ENCODE results near the gene GSTT2B. TPM values are rescaled to one million over a fixed set of nuclear protein-coding genes. Genes with fewer than 3 reads are reported as not detected.
"Not testable (repeated sequence)": the region's sequence is repeated elsewhere in the genome, so short reads cannot be mapped to it uniquely, and the experiment has no call there.

The GSTT2B gene
- total RNA-seq, 1 donor from 2014 or later = not detected

DNA sequence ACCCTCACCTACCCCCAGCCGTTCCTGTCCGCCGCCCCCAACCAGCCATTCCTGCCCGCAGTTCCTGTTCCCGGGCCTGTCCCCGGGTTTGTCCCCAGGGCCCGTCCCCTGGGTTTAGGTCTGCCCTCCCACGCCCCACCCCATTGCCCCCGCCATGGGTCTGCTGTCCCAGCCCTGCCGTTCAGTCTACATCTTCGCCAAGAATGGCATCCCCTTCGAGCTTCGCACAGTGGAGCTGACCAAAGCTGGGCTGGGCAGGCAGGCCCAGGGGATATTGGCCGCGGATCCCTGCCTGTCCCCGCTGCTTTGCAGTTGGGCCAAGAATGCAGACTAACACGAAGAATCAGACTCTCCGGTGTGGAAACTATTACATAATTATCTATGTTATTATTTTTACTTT is 11.2 kb downstream of the GSTT2B start:
- intact Hi-C loops (cut with micrococcal nuclease) = loop anchor here (10.0 kb wide), 2 partner anchors 45 to 85 kb away; no protein-coding TSS in a partner anchor

- intact Hi-C loops (cut with micrococcal nuclease) = loop anchor here (10.0 kb wide), 1 partner anchor 47 kb away; no protein-coding TSS in a partner anchor
Measured at GRCh38 chr22:23947391-23947790, 13.6 kb downstream of the GSTT2B start.

DNA sequence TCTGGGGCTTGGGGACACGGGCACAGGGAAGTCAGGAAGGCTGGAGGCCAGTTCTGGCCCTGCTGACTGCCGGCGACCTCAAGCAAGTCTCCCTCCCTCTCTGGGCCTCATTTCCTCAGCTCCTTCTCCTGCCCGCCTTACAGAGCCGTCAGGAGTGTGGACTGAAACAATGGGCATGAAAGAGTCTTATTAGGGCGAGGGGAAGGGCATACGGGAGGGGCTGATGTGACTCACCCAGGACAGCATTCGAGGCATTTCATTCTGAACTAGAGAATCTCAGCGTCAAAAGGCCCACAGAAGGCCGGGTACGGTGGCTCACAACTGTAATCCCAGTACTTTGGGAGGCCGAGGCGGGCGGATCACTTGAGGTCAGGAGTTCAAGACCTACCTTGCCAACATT is 20.8 kb downstream of the GSTT2B start:
- intact Hi-C loops (cut with micrococcal nuclease) = loop anchor here (10.0 kb wide), 1 partner anchor 55 kb away; no protein-coding TSS in a partner anchor

GRCh38 chr22:23939017-23939357 is 22.0 kb downstream of the GSTT2B start:
- intact Hi-C loops (cut with micrococcal nuclease) = no loop called here

DNA sequence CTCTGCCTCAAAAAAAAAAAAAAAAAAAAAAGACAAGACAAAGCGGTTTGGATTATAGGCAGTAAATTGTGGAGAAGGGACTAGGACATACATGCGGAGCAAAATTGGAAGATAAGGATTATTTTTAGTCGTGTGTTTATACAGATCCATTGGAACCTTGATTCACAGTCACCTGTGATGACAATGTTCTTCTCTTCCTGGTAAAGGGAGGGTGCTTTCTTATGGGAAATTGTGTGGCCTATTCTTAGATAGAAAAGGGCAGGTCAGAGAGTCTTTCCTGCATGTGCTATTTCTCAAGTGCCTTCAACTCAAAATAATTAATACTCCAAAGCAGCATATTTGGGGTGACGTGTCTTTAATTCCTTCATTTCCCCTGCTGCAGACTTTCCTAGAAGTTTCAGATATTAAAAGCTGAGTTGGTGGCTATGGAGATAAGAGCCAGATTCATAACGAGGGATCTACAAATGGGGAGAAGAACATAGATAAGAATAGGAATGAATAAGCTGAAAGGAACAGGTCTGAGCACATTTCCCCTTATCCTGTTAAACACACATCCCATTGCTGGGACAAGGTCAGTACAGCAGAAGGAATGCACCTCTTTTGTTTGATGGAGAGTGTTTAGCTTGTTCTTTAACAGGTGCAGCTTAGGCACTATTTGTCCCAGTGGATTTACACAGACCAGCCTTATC is 22.5 kb downstream of the GSTT2B start:
- intact Hi-C loops (cut with micrococcal nuclease) = no loop called here

DNA sequence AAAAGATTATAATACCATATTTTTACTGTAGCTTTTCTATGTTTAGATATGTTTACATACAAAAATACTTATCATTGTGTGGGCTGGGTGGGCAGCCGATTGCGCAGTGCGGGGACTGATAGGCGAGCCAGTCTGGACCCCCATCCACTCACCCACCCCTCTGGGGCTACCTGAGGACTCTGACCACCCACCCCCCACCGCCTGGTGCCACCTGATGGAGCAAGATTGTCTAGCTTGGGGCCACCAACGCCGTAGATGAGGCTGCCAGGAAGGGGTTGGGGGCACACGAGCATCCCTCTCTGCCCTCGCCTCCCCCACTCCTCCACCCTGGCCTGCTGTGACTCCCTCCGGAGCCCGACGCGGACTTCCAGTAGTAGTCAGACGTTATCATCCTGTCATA is 34.4 kb downstream of the GSTT2B start:
- intact Hi-C loops (cut with micrococcal nuclease) = no loop called here

DNA sequence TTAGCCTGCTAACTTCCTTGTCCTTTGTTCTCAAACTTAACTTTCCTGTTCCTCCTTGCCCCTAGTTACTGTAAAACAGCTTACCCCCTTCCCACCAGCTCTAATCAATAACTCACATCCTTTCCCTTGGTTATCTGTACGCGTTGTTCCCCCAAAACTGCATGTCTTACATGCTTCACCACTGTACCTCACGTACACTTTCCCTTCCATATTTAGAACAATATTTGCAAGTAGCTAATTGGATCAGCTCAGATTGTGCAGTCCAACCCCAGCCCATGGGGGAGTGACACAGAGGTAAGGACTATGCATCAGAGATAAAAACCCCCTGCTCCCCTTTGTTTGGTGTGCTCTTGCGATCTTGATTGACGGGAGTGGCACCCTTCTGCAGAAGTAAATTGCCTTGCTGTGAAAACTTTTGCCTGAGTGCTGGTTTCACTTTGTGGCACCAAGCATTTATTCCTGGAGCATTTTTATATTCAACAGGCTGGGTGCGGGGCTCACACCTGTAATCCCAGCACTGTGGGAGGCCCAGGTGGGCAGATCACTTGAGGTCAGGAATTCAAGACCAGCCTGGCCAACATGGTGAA is 35.9 kb downstream of the GSTT2B start:
- intact Hi-C loops (cut with micrococcal nuclease) = no loop called here

DNA sequence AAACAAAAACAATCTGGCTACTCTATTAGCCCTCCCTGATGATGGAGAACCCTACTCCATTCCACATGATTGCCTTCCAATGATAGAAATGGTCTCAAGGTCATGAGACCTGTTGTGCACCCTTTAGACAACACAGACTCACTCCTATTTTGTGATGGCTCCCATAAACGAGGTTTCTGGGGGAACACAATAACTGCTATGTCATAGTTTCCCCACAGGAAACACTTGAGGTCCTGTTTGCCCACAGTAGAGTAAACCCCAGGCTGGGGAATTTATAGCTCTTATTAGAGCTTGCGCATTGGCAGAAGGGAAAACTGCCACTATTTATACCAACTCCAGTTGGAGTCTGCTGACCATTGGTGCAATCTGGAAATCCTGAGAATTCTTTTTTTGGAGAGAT is 38.1 kb downstream of the GSTT2B start:
- intact Hi-C loops (cut with micrococcal nuclease) = no loop called here

- intact Hi-C loops (cut with micrococcal nuclease) = not testable (repeated sequence)
Measured at GRCh38 chr22:23921586-23922201, 39.3 kb downstream of the GSTT2B start.

DNA sequence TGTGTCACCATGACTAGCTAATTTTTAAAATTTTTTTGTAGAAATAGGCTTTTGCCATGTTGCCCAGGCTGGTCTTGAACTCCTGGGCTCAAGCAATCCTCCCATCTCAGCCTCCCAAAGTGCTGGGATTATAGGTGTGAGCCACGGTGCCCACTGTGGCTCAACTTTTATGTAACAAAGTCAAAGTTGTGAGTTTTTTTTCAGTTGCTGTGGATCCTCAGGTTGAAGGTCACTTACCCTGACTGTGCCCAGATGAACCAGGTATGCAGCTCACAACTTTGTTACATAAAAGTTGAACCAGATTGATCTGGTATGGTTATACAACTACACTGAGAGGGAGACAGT is 40.8 kb downstream of the GSTT2B start:
- intact Hi-C loops (cut with micrococcal nuclease) = not testable (repeated sequence)

GRCh38 chr22:23915290-23915689 is 45.7 kb downstream of the GSTT2B start:
- intact Hi-C loops (cut with micrococcal nuclease) = no loop called here

DNA sequence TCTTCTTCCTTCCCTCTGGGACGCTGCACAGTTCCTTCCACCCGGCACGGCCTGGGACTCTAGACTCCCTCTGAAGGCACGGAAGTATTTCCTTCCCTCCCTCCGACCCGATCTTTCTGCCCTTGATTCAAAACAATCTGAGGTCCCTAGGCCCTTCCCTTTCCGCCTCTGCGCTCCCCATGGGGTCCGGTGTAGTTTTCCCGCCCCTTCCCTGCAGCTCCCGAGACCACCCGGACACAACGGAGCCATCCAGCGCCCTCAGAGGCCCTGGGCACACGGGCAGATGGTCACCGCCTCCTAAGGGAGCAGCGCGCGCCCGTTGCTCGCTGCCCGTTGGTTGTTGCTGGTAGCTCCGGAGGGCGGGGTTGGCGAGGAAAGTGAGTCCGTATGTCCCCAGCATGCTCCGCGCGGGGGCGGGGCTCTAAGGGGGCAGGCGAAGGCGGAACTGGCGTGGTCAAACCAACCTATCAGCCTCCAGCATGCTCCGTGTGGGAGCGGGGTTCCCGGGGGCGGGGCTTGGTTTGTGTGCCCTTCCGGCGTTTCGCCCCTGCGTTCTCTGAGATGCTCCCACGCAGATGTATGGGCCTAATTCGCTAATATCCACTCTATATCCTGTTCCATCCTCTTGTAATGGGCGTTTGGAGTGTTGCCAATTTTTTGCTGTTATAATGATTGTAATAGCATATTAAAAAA is 47.2 kb downstream of the GSTT2B start:
- intact Hi-C loops (cut with micrococcal nuclease) = loop anchor here (1.0 to 5.0 kb wide), 3 partner anchors 20 to 197 kb away; partner anchors contain the start of genes MIF and SLC2A11

- intact Hi-C loops (cut with micrococcal nuclease) = loop anchor here (5.0 kb wide), 1 partner anchor 56 kb away; the partner anchor contains the start of gene SLC2A11
Measured at GRCh38 chr22:23913306-23913660, 47.7 kb downstream of the GSTT2B start.

DNA sequence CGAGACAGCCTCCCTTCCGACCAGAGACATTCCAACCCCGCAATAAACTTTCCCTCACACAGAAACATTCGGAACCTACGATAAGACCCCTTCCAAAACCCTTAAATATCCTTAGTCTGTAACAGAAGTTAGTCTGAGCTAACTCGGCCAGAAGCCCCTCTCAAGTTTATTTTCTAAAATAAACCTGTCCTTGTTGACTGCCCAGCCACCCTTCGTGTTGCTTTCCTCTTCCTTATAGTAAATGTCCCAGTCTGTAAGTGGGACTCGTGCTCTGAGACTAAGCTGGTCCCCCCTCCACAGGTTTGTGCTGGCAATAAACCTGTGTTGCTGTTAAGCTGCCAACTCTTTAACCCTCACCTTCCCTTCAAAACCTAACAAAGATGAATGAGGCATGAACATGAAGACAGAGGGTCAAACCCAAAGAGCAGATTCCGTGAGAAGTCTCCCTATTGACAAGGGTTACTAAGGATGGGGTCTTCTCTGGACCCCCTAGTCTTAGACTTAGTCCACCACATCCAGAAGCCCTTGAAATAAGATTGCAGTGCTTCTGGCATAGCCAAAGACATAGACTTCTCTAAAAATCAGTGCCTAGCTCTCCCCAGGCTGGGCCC is 48.6 kb downstream of the GSTT2B start:
- intact Hi-C loops (cut with micrococcal nuclease) = loop anchor here (5.0 kb wide), 1 partner anchor 55 kb away; the partner anchor contains the start of gene SLC2A11

- intact Hi-C loops (cut with micrococcal nuclease) = loop anchor here (5.0 kb wide), 1 partner anchor 54 kb away; the partner anchor contains the start of gene SLC2A11
Measured at GRCh38 chr22:23911318-23911980, 49.5 kb downstream of the GSTT2B start.

GRCh38 chr22:23910496-23911190 is 50.4 kb downstream of the GSTT2B start:
- intact Hi-C loops (cut with micrococcal nuclease) = loop anchor here (5.0 kb wide), 1 partner anchor 53 kb away; the partner anchor contains the start of gene SLC2A11

- intact Hi-C loops (cut with micrococcal nuclease) = no loop called here
Measured at GRCh38 chr22:23909296-23909898, 51.6 kb downstream of the GSTT2B start.

- intact Hi-C loops (cut with micrococcal nuclease) = no loop called here
Measured at GRCh38 chr22:23908587-23909205, 52.3 kb downstream of the GSTT2B start.

DNA sequence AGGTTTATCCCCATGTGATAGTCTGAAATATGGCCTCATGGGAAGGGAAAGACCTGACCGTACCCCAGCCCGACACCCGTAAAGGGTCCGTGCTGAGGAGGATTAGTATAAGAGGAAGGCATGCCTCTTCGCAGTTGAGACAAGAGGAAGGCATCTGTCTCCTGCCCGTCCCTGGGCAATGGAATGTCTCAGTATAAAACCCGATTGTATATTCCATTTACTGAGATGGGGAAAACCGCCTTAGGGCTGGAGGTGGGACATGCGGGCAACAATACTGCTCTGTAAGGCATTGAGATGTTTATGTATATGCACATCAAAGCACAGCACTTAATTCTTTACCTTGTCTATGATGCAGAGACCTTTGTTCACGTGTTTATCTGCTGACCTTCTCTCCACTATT is 53.6 kb downstream of the GSTT2B start:
- intact Hi-C loops (cut with micrococcal nuclease) = not testable (repeated sequence)

All from T-helper 2 cell treated with Interferon-gamma antibody and Interleukin-4, amounts not matched to agents 100 ng/mL and 5 ng/mL, for 36 hours (primary cell).